Caco-2 (cell line): Measurements from ENCODE around the gene TNRC18. TPM values are rescaled to one million over a fixed set of nuclear protein-coding genes. Genes with fewer than 3 reads are reported as not detected.

Experiments
- BruUV-seq: library from RNA; stranded (reverse); fragments of 400-500 nt; replicated peaks from 2 replicates; lab custom pipeline; 2021; lab: Mats Ljungman, UMichigan
- CTCF ChIA-PET: fragments of 300-600 bp; sonication (Branson Sonifier 250); formaldehyde crosslinking; loops from one replicate; lab custom pipeline; 2022; ENCODE audit warnings: antibody characterized with exemption; lab: Charles Lee
- POLR2A ChIA-PET: fragments of 300-600 bp; sonication (Branson Sonifier 250); formaldehyde crosslinking; loops from one replicate; lab custom pipeline; 2022; ENCODE audit warnings: antibody characterized with exemption; lab: Charles Lee
- DNase-seq, 2 experiments: peaks; one replicate each; pipeline versions ENCODE4 v3.0.0 to v3.0.0-alpha.2; 2020 to 2022
- H3K27me3 ChIP-seq: replicated peaks from 2 replicates; pipeline ENCODE4 v1.6.0; 2011; ENCODE audit warnings: low read length; ENCODE audit not compliant: control insufficient read depth, insufficient read depth
- H3K36me3 ChIP-seq: 2 replicates; pipeline ENCODE4 v1.5.1; 2011; ENCODE audit warnings: low read length; ENCODE audit not compliant: control insufficient read depth, insufficient read depth
- H3K4me1 ChIP-seq: fragments of 250-450 bp; sonication (Bioruptor Pico); 2 replicates; pipeline ENCODE4 v1.5.1; 2020; ENCODE audit warnings: mild to moderate bottlenecking
- H3K4me3 ChIP-seq: 2 replicates; pipeline ENCODE4 v1.5.1; 2011; ENCODE audit warnings: low read depth, mild to moderate bottlenecking, control low read depth, low read length
- H3K9me3 ChIP-seq: fragments of 250-450 bp; sonication (Bioruptor Pico); 2 replicates; pipeline ENCODE4 v1.5.1; 2020; ENCODE audit warnings: mild to moderate bottlenecking, moderate library complexity
- H3K27ac Mint-ChIP-seq: one replicate; pipeline ENCODE4 v1.8.0; 2022; ENCODE audit warnings: mixed read lengths; ENCODE audit not compliant: unreplicated experiment
- H3K27me3 Mint-ChIP-seq: one replicate; pipeline ENCODE4 v1.8.0; 2022; ENCODE audit warnings: mixed read lengths; ENCODE audit not compliant: insufficient read depth, unreplicated experiment
- H3K36me3 Mint-ChIP-seq: one replicate; pipeline ENCODE4 v1.8.0; 2022; ENCODE audit warnings: mild to moderate bottlenecking, mixed read lengths; ENCODE audit not compliant: insufficient read depth, unreplicated experiment
- H3K4me1 Mint-ChIP-seq: one replicate; pipeline ENCODE4 v1.8.0; 2022; ENCODE audit warnings: low read depth, mixed read lengths; ENCODE audit not compliant: unreplicated experiment
- H3K4me3 Mint-ChIP-seq: one replicate; pipeline ENCODE4 v1.8.0; 2022; ENCODE audit warnings: mild to moderate bottlenecking, moderate library complexity, mixed read lengths; ENCODE audit not compliant: unreplicated experiment
- H3K9me3 Mint-ChIP-seq: one replicate; pipeline ENCODE4 v1.8.0; 2022; ENCODE audit warnings: mixed read lengths; ENCODE audit not compliant: unreplicated experiment
- CTCF ChIP-seq, 2 experiments: fragments of 200-600 bp in 1 of 2; IDR thresholded peaks; 1 replicate in 1 of 2; 2 replicates in 1 of 2; pipeline versions ENCODE4 v1.5.1 to v1.8.0; 2011 to 2022; ENCODE audit warnings: antibody characterized with exemption in 1 of 2, control low read depth in 1 of 2, inconsistent platforms in 1 of 2, low read depth in 1 of 2, low read length in 1 of 2, mild to moderate bottlenecking in 1 of 2, moderate library complexity in 1 of 2; ENCODE audit not compliant: insufficient read depth in 1 of 2, severe bottlenecking in 1 of 2, unreplicated experiment in 1 of 2
- intact Hi-C: fragments of 100-400 bp; cut with micrococcal nuclease; formaldehyde crosslinking; loops from one replicate; pipeline ENCODE4 v1.10.0; 2022; ENCODE audit not compliant: unreplicated experiment
- total RNA-seq: library from RNA; stranded (reverse); gene quantifications from 2 replicates; pipeline ENCODE4 v1.2.3, GENCODE V29; 2022

Gene TNRC18
- total RNA-seq, 1 experiment from 2014 or later: 75.6 TPM

- Histone ChIP-seq H3K9me3 (no peaks in the 10 kb centered on the region), H3K4me3 (peak overlapping the region; percentile 80), H3K4me1 (peaks cover 15% of the 10 kb centered on the region), H3K36me3 (no peaks in the 10 kb centered on the region), H3K27me3 (no peaks in the 10 kb centered on the region)
- Mint-ChIP-seq H3K4me1 (peaks cover 12% of the 10 kb centered on the region), H3K27ac (peak overlapping the region; percentile 97), H3K9me3 (no peaks in the 10 kb centered on the region), H3K36me3 (peaks cover 88% of the 10 kb centered on the region), H3K4me3 (peak overlapping the region; percentile 91), H3K27me3 (no peaks in the 10 kb centered on the region)
- no TSS peak for BruUV-seq
- intact Hi-C loops: no loop called here
- no peak for DNase-seq
- ChIA-PET POLR2A (interaction anchor here (0.8 to 1.0 kb wide), 3 partner anchors 7 to 26 kb away, joined by 3 to 6 read pairs (median 3); no protein-coding TSS in a partner anchor), CTCF (interaction anchor here (0.9 to 1.3 kb wide), 5 partner anchors 8 to 183 kb away, joined by 5 to 14 read pairs (median 6); no protein-coding TSS in a partner anchor)
- no peak for TF ChIP-seq CTCF (IDR thresholded peaks at IDR 0.05; ENCODE audit: insufficient read depth in 1 of 2, low read depth in 1 of 2, low read length in 1 of 2, severe bottlenecking in 1 of 2, unreplicated experiment in 1 of 2)
These were observed 983 bp downstream of the TNRC18 start for GRCh38 chr7:5422396-5423305.

GRCh38 chr7:5421714-5422395 is 1.8 kb downstream of the TNRC18 start:
- peak overlapping the region; percentile 80 for H3K4me3 ChIP-seq
- ChIA-PET CTCF (interaction anchor here (0.9 to 1.3 kb wide), 5 partner anchors 9 to 182 kb away, joined by 5 to 14 read pairs (median 6); no protein-coding TSS in a partner anchor), POLR2A (interaction anchor here (0.6 to 1.0 kb wide), 7 partner anchors 8 to 111 kb away, joined by 3 to 12 read pairs (median 4); no protein-coding TSS in a partner anchor)
- intact Hi-C loops: no loop called here
- H3K36me3 Mint-ChIP-seq: peaks cover 86% of the 10 kb centered on the region
- no peaks in the 10 kb centered on the region for H3K27me3 ChIP-seq
- H3K4me1 Mint-ChIP-seq: peaks cover 12% of the 10 kb centered on the region
- peak; percentile 82 to 90 for DNase-seq
- no peaks in the 10 kb centered on the region for H3K9me3 ChIP-seq
- BruUV-seq: no TSS peak
- peak overlapping the region; percentile 91 for H3K4me3 Mint-ChIP-seq
- no peak for TF ChIP-seq CTCF (IDR thresholded peaks at IDR 0.05; ENCODE audit: insufficient read depth in 1 of 2, low read depth in 1 of 2, low read length in 1 of 2, severe bottlenecking in 1 of 2, unreplicated experiment in 1 of 2)
- H3K4me1 ChIP-seq: peaks cover 18% of the 10 kb centered on the region
- H3K27me3 Mint-ChIP-seq: no peaks in the 10 kb centered on the region
- H3K27ac Mint-ChIP-seq: peak overlapping the region; percentile 97
- peaks cover 2% of the 10 kb centered on the region; the same call in 1 of the 2 replicates for H3K36me3 ChIP-seq
- H3K9me3 Mint-ChIP-seq: no peaks in the 10 kb centered on the region
